WTC11 (cell line): ENCODE results near the gene LRRC4B. TPM values are rescaled to one million over a fixed set of nuclear protein-coding genes. Genes with fewer than 3 reads are reported as not detected.

Experiments
- ATAC-seq: fragments of 200-7000 bp; cut with Tn5 transposase; 2 replicates; pipeline ENCODE4 v1.10.0; 2021; ENCODE audit warnings: mild to moderate bottlenecking, moderate library complexity
- CTCF ChIA-PET: fragments of 300-600 bp; sonication (Branson Sonifier 250); formaldehyde crosslinking; loops from one replicate; lab custom pipeline; 2021; ENCODE audit warnings: antibody characterized with exemption; lab: Charles Lee
- POLR2A ChIA-PET: fragments of 350-600 bp; sonication (Branson Sonifier 250); formaldehyde crosslinking; loops from one replicate; lab custom pipeline; 2021; ENCODE audit warnings: antibody characterized with exemption; lab: Charles Lee
- DNase-seq: peaks from one replicate; pipeline ENCODE4 v3.0.0; 2021; ENCODE audit warnings: low spot score
- H3K27ac Mint-ChIP-seq: 2 replicates; pipeline ENCODE4 v1.8.0; 2021; ENCODE audit warnings: mixed read lengths
- H3K27me3 Mint-ChIP-seq: 2 replicates; pipeline ENCODE4 v1.8.0; 2021; ENCODE audit warnings: low read depth, mild to moderate bottlenecking, moderate library complexity, mixed read lengths
- H3K36me3 Mint-ChIP-seq: 2 replicates; pipeline ENCODE4 v1.8.0; 2021; ENCODE audit warnings: mixed read lengths
- H3K4me1 Mint-ChIP-seq: 2 replicates; pipeline ENCODE4 v1.8.0; 2022; ENCODE audit warnings: mixed read lengths
- H3K4me3 Mint-ChIP-seq: 2 replicates; pipeline ENCODE4 v1.8.0; 2021; ENCODE audit warnings: mild to moderate bottlenecking, moderate library complexity, mixed read lengths
- H3K9me3 Mint-ChIP-seq: 2 replicates; pipeline ENCODE4 v1.8.0; 2021; ENCODE audit warnings: mixed read lengths
- ARID4B ChIP-seq: sonication (generic); formaldehyde crosslinking; IDR thresholded peaks from 2 replicates; pipeline ENCODE4 v1.8.0; 2023; ENCODE audit warnings: missing genetic modification reagents, mild to moderate bottlenecking, borderline replicate concordance
- ATF1 ChIP-seq: sonication (generic); formaldehyde crosslinking; IDR thresholded peaks from 2 replicates; pipeline ENCODE4 v1.8.1; 2023; ENCODE audit warnings: mild to moderate bottlenecking, moderate library complexity, missing genetic modification reagents
- CBFB ChIP-seq: sonication (generic); formaldehyde crosslinking; IDR thresholded peaks from 2 replicates; pipeline ENCODE4 v1.8.1; 2022; ENCODE audit warnings: mild to moderate bottlenecking, low read depth, missing genetic modification reagents
- CDX4 ChIP-seq: fragments of 250-450 bp; sonication (Bioruptor Pico); IDR thresholded peaks from 2 replicates; pipeline ENCODE4 v1.9.0; 2021; ENCODE audit warnings: moderate library complexity, mild to moderate bottlenecking, inconsistent platforms, borderline replicate concordance
- FOXK1 ChIP-seq: sonication (generic); formaldehyde crosslinking; IDR thresholded peaks from 2 replicates; pipeline ENCODE4 v1.8.0; 2022; ENCODE audit warnings: mild to moderate bottlenecking, moderate library complexity, missing genetic modification reagents
- FOXP1 ChIP-seq: sonication (generic); formaldehyde crosslinking; IDR thresholded peaks from 2 replicates; pipeline ENCODE4 v1.8.0; 2022; ENCODE audit warnings: missing genetic modification reagents, mild to moderate bottlenecking, moderate library complexity, borderline replicate concordance
- FOXP4 ChIP-seq: sonication (generic); formaldehyde crosslinking; IDR thresholded peaks from 2 replicates; pipeline ENCODE4 v1.8.0; 2022; ENCODE audit warnings: mild to moderate bottlenecking, missing genetic modification reagents
- IRF2 ChIP-seq: sonication (generic); formaldehyde crosslinking; IDR thresholded peaks from 2 replicates; pipeline ENCODE4 v1.8.0; 2022; ENCODE audit warnings: low read depth, missing genetic modification reagents, borderline replicate concordance
- JAZF1 ChIP-seq: fragments of 250-450 bp; sonication (Bioruptor Pico); IDR thresholded peaks from 2 replicates; pipeline ENCODE4 v1.9.0; 2021; ENCODE audit warnings: moderate library complexity, mild to moderate bottlenecking, inconsistent platforms
- OVOL2 ChIP-seq: fragments of 250-450 bp; sonication (Bioruptor Pico); IDR thresholded peaks from 2 replicates; pipeline ENCODE4 v1.9.0; 2021; ENCODE audit warnings: mild to moderate bottlenecking, borderline replicate concordance
- SMAD3 ChIP-seq: sonication (generic); formaldehyde crosslinking; IDR thresholded peaks from 2 replicates; pipeline ENCODE4 v1.8.0; 2022; ENCODE audit warnings: missing genetic modification reagents, mild to moderate bottlenecking, borderline replicate concordance
- SP1 ChIP-seq: sonication (generic); formaldehyde crosslinking; conservative IDR thresholded peaks from 2 replicates; pipeline ENCODE4 v1.8.1; 2022; ENCODE audit warnings: missing genetic modification reagents
- TEAD4 ChIP-seq: sonication (generic); formaldehyde crosslinking; IDR thresholded peaks from 2 replicates; pipeline ENCODE4 v1.8.0; 2022; ENCODE audit warnings: mild to moderate bottlenecking, missing genetic modification reagents
- USF1 ChIP-seq: sonication (generic); formaldehyde crosslinking; IDR thresholded peaks from 2 replicates; pipeline ENCODE4 v1.8.0; 2022; ENCODE audit warnings: mild to moderate bottlenecking, missing genetic modification reagents
- ZNF416 ChIP-seq: fragments of 250-450 bp; sonication (Bioruptor Pico); IDR thresholded peaks from 2 replicates; pipeline ENCODE4 v1.9.0; 2021; ENCODE audit warnings: mild to moderate bottlenecking, inconsistent platforms
- ZNF425 ChIP-seq: fragments of 250-450 bp; sonication (Bioruptor Pico); conservative IDR thresholded peaks from 2 replicates; pipeline ENCODE4 v1.9.0; 2021; ENCODE audit warnings: mild to moderate bottlenecking
- total RNA-seq: library from RNA; stranded (reverse); gene quantifications from 3 replicates; pipeline ENCODE4 v1.2.3, GENCODE V29; 2021

Gene LRRC4B
- total RNA-seq, 1 experiment from 2014 or later: 10.0 TPM

- Mint-ChIP-seq H3K9me3 (no peaks in the 10 kb centered on the region), H3K4me3 (peak overlapping the region; percentile 91), H3K4me1 (peaks cover 19% of the 10 kb centered on the region), H3K27me3 (peaks cover 54% of the 10 kb centered on the region), H3K36me3 (no peaks in the 10 kb centered on the region), H3K27ac (no peak overlapping the region)
- DNase-seq (no peak), ATAC-seq (no peak)
- CTCF ChIA-PET: interaction anchor here (0.6 to 1.6 kb wide), 5 partner anchors 10 to 789 kb away, joined by 3 to 10 read pairs (median 5); no protein-coding TSS in a partner anchor
- POLR2A ChIA-PET: interaction anchor here (0.6 kb wide), 1 partner anchor 58 kb away, joined by 3 read pairs; no protein-coding TSS in a partner anchor
- no peak for TF ChIP-seq CBFB (CRISPR knock-in tag)
- no peak for TF ChIP-seq TEAD4 (CRISPR knock-in tag)
- TF ChIP-seq ZNF416 (CRISPR knock-in tag): no peak
- TF ChIP-seq SMAD3 (CRISPR knock-in tag): no peak
Measured at GRCh38 chr19:50549927-50550593, 18.2 kb downstream of the LRRC4B start.

- no peaks in the 10 kb centered on the region for H3K36me3 Mint-ChIP-seq
- ChIA-PET CTCF (interaction anchor here (0.6 to 1.6 kb wide), 5 partner anchors 9 to 790 kb away, joined by 3 to 10 read pairs (median 5); no protein-coding TSS in a partner anchor), POLR2A (interaction anchor here (0.6 kb wide), 1 partner anchor 58 kb away, joined by 3 read pairs; no protein-coding TSS in a partner anchor)
- H3K4me3 Mint-ChIP-seq: no peak overlapping the region
- ATAC-seq (no peak), DNase-seq (no peak)
- H3K27me3 Mint-ChIP-seq: peaks cover 47% of the 10 kb centered on the region
- no peaks in the 10 kb centered on the region for H3K9me3 Mint-ChIP-seq
- no peak overlapping the region for H3K27ac Mint-ChIP-seq
- H3K4me1 Mint-ChIP-seq: peaks cover 19% of the 10 kb centered on the region
- no peak for TF ChIP-seq CDX4 (CRISPR knock-in tag)
- TF ChIP-seq SMAD3 (CRISPR knock-in tag): no peak
- no peak for TF ChIP-seq ZNF416 (CRISPR knock-in tag)
- TF ChIP-seq OVOL2: no peak
- no peak for TF ChIP-seq ATF1 (CRISPR knock-in tag)
- TF ChIP-seq IRF2 (CRISPR knock-in tag): no peak
- no peak for TF ChIP-seq SP1
- no peak for TF ChIP-seq FOXK1 (CRISPR knock-in tag)
- no peak for TF ChIP-seq USF1
- no peak for TF ChIP-seq JAZF1 (CRISPR knock-in tag)
- TF ChIP-seq ZNF425 (CRISPR knock-in tag): no peak
- TF ChIP-seq ARID4B (CRISPR knock-in tag): no peak
- TF ChIP-seq FOXP1 (CRISPR knock-in tag): no peak
- TF ChIP-seq FOXP4 (CRISPR knock-in tag): no peak
Measured at GRCh38 chr19:50549059-50549926, 18.9 kb downstream of the LRRC4B start.
